Breast epithelium (tissue), 3 donors: ENCODE measurements around the gene CHTF18.

Source experiments
- POLR2A ChIP-seq: fragments of 450-650 bp; IDR thresholded peaks from one replicate; pipeline ENCODE4 v1.6.1; 2016; ENCODE audit warnings: antibody characterized with exemption, mild to moderate bottlenecking, moderate library complexity
- POLR2AphosphoS5 ChIP-seq, 3 donors: sonication (generic); formaldehyde crosslinking; IDR thresholded peaks; one replicate each; pipeline ENCODE4 v1.6.1; 2017; ENCODE audit warnings: antibody characterized with exemption in 3 of 3
- TF ChIP-seq, protein P1 (sequence below), 3 donors: fragments of 450-650 bp; IDR thresholded peaks; one replicate each; pipeline ENCODE4 v1.5.1; 2016 to 2017; ENCODE audit warnings: antibody characterized with exemption in 3 of 3, mild to moderate bottlenecking in 3 of 3, moderate library complexity in 3 of 3

DNA sequence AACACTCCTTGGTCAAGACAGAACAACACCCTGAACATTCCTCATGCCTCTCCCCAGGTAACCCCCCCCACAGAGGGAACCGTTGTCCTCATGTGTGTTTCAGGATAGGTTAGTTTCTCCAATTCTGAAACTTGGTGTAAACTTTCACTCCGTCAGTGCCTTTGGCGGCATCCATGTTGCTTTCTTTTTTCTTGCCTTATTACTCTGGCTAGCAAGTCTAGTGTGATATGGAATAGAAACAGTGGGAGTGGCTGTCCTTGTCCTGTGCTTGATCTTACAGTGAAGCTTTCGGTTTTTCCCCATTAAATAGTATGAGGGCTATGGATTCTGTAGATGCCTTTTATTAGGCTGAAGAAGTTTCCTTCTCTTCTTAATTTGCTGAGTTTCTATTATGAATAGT, 47.8 kb downstream of the CHTF18 start:
- TF ChIP-seq POLR2A = no peak
- TF ChIP-seq POLR2AphosphoS5 (IDR thresholded peaks at IDR 0.05) = no peak
- TF ChIP-seq, protein P1, sequence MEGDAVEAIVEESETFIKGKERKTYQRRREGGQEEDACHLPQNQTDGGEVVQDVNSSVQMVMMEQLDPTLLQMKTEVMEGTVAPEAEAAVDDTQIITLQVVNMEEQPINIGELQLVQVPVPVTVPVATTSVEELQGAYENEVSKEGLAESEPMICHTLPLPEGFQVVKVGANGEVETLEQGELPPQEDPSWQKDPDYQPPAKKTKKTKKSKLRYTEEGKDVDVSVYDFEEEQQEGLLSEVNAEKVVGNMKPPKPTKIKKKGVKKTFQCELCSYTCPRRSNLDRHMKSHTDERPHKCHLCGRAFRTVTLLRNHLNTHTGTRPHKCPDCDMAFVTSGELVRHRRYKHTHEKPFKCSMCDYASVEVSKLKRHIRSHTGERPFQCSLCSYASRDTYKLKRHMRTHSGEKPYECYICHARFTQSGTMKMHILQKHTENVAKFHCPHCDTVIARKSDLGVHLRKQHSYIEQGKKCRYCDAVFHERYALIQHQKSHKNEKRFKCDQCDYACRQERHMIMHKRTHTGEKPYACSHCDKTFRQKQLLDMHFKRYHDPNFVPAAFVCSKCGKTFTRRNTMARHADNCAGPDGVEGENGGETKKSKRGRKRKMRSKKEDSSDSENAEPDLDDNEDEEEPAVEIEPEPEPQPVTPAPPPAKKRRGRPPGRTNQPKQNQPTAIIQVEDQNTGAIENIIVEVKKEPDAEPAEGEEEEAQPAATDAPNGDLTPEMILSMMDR (IDR thresholded peaks at IDR 0.05) = no peak
